GM19397 (cell line): ENCODE results near the gene RBMS1.

Source experiments
- ATAC-seq: cut with Tn5 transposase; IDR thresholded peaks from one replicate; pipeline ENCODE4 v1.9.1; 2021; ENCODE audit warnings: mild to moderate bottlenecking, moderate library complexity; ENCODE audit not compliant: unreplicated experiment

Gene RBMS1

GRCh38 chr2:160232905-160233475, 260.6 kb downstream of the RBMS1 start:
- no peak for ATAC-seq

GRCh38 chr2:160229591-160229990, 264.0 kb downstream of the RBMS1 start:
- no peak for ATAC-seq

DNA sequence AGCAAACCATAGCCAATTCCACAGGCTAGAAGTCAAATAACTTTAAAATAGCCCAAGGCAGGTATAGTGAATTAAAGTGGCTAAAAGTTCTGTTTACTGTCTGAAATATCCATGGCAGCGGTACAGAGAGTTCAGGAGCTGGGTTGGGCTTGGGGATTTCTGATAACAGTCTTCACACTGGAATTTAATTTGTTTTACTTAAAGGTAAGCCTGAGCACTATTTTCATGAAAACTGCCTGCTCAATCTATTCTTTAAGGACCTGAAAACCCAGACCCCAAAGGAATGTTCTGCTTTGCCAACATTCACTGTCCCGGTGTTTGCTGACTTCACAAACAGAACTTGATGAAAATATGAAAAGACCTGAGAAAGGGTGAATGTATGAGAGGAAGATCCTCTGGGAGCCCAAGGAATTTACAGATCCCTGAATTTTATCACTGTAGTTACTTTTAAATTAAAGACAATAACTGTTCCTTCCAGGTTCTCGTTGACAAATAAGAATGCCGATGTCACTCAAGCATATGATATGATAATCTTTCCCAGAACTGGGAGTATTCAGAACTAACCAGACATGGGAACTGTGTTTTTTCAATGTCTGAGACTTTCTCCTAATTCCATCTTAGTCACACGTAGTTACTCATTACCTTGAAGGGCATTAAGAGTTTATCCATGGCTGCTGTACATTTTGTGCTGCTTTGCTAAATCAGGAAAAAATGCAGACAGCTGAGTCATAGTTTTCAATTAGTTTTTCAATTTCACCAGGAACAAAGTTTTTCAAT, 265.3 kb downstream of the RBMS1 start:
- ATAC-seq = no peak

DNA sequence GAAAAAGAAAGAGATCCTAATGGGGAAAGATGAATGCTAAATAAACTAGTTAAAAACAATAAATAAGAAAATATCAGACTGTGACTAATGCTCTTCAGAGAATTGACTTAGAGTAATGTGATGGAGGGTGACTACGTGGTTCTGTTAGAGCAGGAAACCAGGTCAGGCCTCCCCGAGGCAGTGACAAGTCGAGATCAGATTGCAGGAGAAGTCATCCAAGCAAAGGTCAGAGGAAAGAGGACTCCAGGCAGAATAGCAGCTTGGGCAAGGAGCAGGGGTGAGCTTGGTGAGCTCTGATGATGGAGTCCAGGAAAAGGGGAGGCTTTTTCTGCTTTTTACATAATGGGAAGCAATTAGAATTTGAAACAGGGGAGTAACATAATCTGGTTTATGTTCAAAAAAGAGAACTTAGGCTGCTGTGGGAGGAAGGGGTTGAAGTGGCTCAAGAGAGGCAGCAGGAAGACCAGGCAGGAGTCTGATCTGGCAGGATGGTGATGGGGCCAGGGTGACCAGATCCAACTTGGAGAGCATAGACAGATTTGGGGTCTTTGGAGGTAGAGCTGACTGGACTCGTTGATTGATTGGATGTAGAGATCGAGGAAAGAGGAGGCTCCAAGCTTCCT, 266.2 kb downstream of the RBMS1 start:
- ATAC-seq = no peak

DNA sequence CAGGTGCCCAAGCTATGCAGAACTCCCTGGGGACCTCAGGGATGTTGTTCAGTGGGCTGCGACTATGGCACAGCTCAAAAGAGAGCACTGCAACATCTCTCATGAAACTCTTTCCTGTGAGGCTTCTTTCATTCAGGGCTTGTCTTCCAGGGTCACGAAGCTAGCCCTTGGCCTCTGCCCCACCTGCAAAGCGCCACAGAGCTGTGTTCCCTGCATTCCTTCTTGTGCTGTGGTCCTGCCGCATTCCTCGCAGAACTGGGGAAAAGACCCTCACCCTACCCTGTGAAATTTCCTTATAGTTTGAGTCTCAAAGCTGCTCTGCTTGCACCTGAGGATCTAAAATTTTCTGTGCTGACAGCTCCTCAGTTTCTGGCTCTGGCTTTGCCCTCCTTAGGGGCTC, 267.2 kb downstream of the RBMS1 start:
- ATAC-seq = no peak

DNA sequence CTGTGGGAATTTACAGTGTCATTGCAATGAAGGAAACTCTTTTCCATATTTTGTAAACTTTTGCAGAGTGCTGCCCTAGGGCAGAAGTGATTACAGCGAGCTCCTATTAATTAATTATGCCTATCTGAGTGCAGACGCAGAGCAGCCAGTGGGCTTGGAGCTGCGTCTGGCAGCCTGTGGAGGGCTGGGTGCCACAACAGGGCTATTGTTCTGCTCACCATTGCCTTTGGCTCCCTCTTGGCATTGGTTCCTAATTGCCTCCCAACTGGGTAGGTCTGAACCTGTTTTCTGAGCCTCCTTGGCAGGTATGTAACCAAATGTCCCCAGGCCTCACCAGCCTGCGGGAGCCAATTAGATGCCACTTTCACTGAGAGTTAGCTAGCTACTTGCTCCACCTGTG, 267.9 kb downstream of the RBMS1 start:
- ATAC-seq = no peak

GRCh38 chr2:160224507-160224906, 269.1 kb downstream of the RBMS1 start:
- ATAC-seq = peak; percentile 15

DNA sequence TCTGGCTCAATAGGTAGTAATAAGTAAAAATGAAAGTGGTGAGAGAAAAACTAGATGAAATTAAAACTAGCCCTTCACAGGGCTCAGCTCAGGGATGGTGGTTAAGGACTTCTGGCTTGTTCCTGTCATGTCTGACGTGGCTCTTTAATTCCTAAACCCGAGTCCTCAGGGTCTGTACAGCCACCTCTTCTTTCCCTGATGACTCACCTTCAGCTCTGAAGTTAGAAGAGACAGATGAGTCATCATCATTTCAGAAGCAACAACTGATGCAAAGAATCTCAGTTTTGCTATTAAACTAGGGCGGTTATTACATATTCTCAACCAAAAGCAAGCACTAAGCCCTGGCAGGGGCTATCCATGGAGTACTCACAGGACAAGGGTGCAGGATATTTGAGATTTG, 269.5 kb downstream of the RBMS1 start:
- peak; percentile 86 for ATAC-seq

- ATAC-seq = no peak
Observed at GRCh38 chr2:160223560-160223959, 270.0 kb downstream of the RBMS1 start.

DNA sequence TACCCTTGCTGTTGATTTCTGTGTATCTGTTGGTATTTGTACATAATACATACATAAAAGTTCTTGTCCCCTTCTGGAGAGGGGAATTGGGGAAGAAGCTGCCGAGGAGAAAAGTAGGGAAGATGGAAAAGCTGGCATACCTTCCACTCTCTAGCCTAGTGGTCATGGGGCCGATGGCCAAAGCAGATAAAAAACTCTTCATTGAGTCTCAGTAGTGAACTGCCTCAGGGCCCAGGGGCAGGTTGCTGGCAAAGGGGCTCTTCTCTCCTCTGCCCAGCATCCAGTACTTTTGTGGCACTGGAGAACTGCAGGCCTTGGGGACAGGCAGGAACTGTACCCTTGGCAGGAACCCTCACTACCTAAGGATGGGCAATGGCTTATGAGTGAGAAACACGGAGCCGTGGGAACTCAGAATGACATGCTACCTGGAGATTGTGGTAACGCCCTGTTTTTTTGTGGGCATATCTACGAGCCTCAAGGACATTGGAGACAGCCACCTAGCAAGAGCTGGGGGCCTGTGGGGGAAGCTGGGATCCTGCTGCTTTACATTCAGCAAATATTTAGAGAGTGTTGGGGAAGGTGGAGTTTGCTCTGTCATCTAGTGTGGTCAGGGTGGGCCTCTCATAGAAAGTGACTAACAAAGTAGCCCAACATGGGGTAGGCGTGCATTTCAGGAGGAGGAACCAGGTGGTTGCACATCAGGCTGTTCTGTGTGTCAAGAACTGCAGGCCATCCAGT, 270.9 kb downstream of the RBMS1 start:
- ATAC-seq = no peak
